A204.1 (cell line): ENCODE measurements around the gene CLSTN1.

Experiments used
- FAIRE-seq: peaks from 2 replicates; lab custom pipeline; 2012; peaks lifted over from hg19 to GRCh38; lab: Jason Lieb, UNC

CLSTN1 gene

GRCh38 chr1:9711466-9712020 is 112.2 kb downstream of the CLSTN1 start:
- FAIRE-seq: no peak

- FAIRE-seq: no peak
Observed at GRCh38 chr1:9710037-9710436, 113.7 kb downstream of the CLSTN1 start.

- no peak for FAIRE-seq
Observed at GRCh38 chr1:9706178-9706577, 117.6 kb downstream of the CLSTN1 start.

GRCh38 chr1:9705337-9706093 is 118.2 kb downstream of the CLSTN1 start:
- no peak for FAIRE-seq

GRCh38 chr1:9703681-9704080 is 120.1 kb downstream of the CLSTN1 start:
- FAIRE-seq: no peak

- no peak for FAIRE-seq
Observed at GRCh38 chr1:9703165-9703509, 120.6 kb downstream of the CLSTN1 start.

- no peak for FAIRE-seq
Observed at GRCh38 chr1:9701665-9702064, 122.1 kb downstream of the CLSTN1 start.

- FAIRE-seq: no peak
Observed at GRCh38 chr1:9700340-9700739, 123.4 kb downstream of the CLSTN1 start.

- no peak for FAIRE-seq
Observed at GRCh38 chr1:9699361-9699760, 124.4 kb downstream of the CLSTN1 start.

- no peak for FAIRE-seq
Observed at GRCh38 chr1:9696793-9697192, 127.0 kb downstream of the CLSTN1 start.

- no peak for FAIRE-seq
Observed at GRCh38 chr1:9691691-9692090, 132.1 kb downstream of the CLSTN1 start.

GRCh38 chr1:9691108-9691445 is 132.7 kb downstream of the CLSTN1 start:
- no peak for FAIRE-seq

GRCh38 chr1:9690440-9691107 is 133.2 kb downstream of the CLSTN1 start:
- no peak for FAIRE-seq

GRCh38 chr1:9689971-9690381 is 133.8 kb downstream of the CLSTN1 start:
- no peak for FAIRE-seq

- FAIRE-seq: no peak
Observed at GRCh38 chr1:9689011-9689706, 134.6 kb downstream of the CLSTN1 start.

GRCh38 chr1:9688599-9688998 is 135.2 kb downstream of the CLSTN1 start:
- no peak for FAIRE-seq

- FAIRE-seq: no peak
Observed at GRCh38 chr1:9687874-9688582, 135.7 kb downstream of the CLSTN1 start.

- FAIRE-seq: no peak
Observed at GRCh38 chr1:9687120-9687873, 136.5 kb downstream of the CLSTN1 start.

GRCh38 chr1:9684801-9685200 is 139.0 kb downstream of the CLSTN1 start:
- no peak for FAIRE-seq

GRCh38 chr1:9680828-9681227 is 142.9 kb downstream of the CLSTN1 start:
- no peak for FAIRE-seq

- no peak for FAIRE-seq
Observed at GRCh38 chr1:9680091-9680490, 143.7 kb downstream of the CLSTN1 start.
